ENCODE results near the gene SLC2A9.

Gene SLC2A9

GRCh38 chr4:10061650-10062415 is 40.5 kb upstream of the SLC2A9 start:
- no peak for TF ChIP-seq CTCF (IDR thresholded peaks at IDR 0.05; ENCODE audit: control insufficient read depth, insufficient read depth, low read depth, low read length, missing control alignments)
- no peak for DNase-seq (ENCODE audit: low read depth)
- H3K4me3 ChIP-seq (ENCODE audit: control insufficient read depth, low read depth, low read length), result no peak overlapping the region

DNA sequence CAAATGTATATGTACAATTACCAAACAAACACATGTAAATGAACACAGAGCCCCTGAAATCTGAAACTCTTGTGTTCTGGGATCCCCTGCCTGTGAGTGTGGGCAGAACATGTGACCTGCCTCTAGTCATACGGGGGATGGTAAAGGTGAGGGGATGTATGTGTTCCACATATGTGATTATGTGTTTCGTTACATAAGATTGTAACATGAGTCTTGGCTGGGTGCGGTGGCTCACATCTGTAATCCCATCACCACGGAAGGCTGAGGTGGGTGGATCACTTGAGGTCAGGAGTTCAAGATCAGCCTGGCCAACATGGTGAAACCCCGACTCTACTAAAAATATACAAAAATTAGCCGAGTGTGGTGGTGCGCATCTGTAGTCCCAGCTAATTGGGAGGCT is 37.1 kb upstream of the SLC2A9 start:
- no peak for TF ChIP-seq CTCF (IDR thresholded peaks at IDR 0.05; ENCODE audit: control insufficient read depth, insufficient read depth, low read depth, low read length, missing control alignments)
- no peak for DNase-seq (ENCODE audit: low read depth)
- no peak overlapping the region for H3K4me3 ChIP-seq (ENCODE audit: control insufficient read depth, low read depth, low read length)

GRCh38 chr4:10057023-10057395 is 35.7 kb upstream of the SLC2A9 start:
- no peak for TF ChIP-seq CTCF (IDR thresholded peaks at IDR 0.05; ENCODE audit: control insufficient read depth, insufficient read depth, low read depth, low read length, missing control alignments)
- DNase-seq (ENCODE audit: low read depth), result no peak
- H3K4me3 ChIP-seq (ENCODE audit: control insufficient read depth, low read depth, low read length), result no peak overlapping the region

DNA sequence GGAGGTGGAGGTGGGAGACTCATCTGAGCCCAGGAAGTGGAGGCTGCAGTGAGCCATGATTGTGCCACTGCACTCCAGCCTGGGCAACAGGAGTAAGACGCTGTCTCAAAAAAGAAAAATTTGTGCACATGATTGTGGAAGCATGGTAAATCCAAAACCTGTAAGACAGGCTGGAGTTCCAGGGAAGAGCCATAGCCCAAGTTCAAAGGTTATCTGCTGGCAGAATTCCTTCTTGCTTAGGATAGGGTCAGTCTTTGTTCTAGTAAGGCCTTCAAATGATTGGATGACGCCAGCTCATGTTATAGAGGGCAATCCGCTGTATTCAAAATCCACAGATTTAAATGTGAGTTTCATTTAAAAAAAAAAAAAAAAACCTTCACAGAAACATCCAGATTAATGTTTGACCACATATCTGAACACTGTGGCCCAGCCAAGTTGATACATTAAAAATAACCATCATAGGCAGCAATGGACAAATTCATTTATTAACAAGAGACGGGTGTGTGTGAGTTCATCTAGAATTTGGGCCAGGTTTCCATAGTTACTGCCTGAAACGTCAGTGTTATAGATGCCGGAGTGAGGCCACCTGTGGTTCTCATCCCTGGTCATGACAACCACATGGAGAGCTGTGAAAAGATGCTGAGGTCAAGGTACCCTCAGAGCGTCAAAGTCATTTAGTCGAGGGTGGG is 35.2 kb upstream of the SLC2A9 start:
- TF ChIP-seq CTCF (IDR thresholded peaks at IDR 0.05; ENCODE audit: control insufficient read depth, insufficient read depth, low read depth, low read length, missing control alignments), result no peak
- no peak for DNase-seq (ENCODE audit: low read depth)
- no peak overlapping the region for H3K4me3 ChIP-seq (ENCODE audit: control insufficient read depth, low read depth, low read length)

DNA sequence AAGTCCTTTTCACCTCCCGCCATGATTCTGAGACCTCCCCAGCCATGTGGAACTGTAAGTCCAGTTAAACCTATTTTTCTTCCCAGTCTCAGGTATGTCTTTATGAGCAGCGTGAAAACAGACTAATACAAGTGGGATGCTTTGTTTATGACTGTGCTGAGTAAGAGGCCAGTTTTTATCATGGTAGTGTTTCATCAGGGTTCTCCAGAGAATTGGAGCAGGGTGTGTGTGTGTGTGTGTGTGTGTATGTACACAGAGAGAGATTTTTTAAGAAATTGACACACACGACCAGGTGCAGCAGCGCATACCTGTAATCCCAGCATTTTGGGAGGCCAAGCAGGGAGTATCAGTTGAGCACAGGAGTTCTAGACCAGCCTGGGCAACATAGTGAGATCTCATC is 34.6 kb upstream of the SLC2A9 start:
- TF ChIP-seq CTCF (IDR thresholded peaks at IDR 0.05; ENCODE audit: control insufficient read depth, insufficient read depth, low read depth, low read length, missing control alignments), result no peak
- no peak for DNase-seq (ENCODE audit: low read depth)
- H3K4me3 ChIP-seq (ENCODE audit: control insufficient read depth, low read depth, low read length), result no peak overlapping the region

DNA sequence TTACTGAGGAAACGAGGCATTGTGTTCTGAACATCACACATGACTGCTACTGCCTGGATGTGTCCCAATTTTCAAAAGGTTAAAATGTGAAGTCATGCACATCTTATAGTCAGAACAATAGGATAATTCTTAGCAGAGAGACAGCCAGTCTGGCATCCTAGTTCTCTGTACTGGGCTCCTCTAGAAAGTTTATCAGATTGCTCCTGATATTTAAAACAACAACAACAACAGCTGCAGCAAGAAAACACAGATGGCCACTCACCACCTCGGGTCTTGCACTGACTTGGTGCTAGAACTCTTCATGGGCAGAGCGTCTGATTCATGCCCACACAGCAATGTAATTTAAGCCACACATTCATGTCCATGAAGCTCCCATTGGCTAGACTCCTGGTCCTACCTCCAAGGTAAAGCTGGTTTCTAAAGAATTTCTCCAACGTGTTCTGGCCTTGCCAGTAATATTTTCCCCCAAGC is 33.3 kb upstream of the SLC2A9 start:
- TF ChIP-seq CTCF (IDR thresholded peaks at IDR 0.05; ENCODE audit: control insufficient read depth, insufficient read depth, low read depth, low read length, missing control alignments), result no peak
- DNase-seq (ENCODE audit: low read depth), result no peak
- H3K4me3 ChIP-seq (ENCODE audit: control insufficient read depth, low read depth, low read length), result no peak overlapping the region

Measured in AG09309 (cell line).